Measurements from ENCODE around the gene ILKAP. TPM values are rescaled to one million over a fixed set of nuclear protein-coding genes. Genes with fewer than 3 reads are reported as not detected.
A peak's percentile ranks its signal among the peaks of the same experiment; 100 is the strongest.

Gene ILKAP
- total RNA-seq, 4 donors from 2014 or later, result 27.3 to 36.0 (median 34.3) TPM

- H3K27me3 ChIP-seq, result peaks cover 0 to 66% (median 23%) of the 10 kb centered on the region in 4 donors
- intact Hi-C loops (cut with DNase I), result no loop called here
Observed at GRCh38 chr2:238162846-238163441, 40.6 kb downstream of the ILKAP start.

GRCh38 chr2:238162251-238162845 is 41.1 kb downstream of the ILKAP start:
- H3K9me3 ChIP-seq, result no peaks in the 10 kb centered on the region
- no peak overlapping the region for H3K4me3 ChIP-seq
- peaks cover 0 to 70% (median 23%) of the 10 kb centered on the region in 4 donors for H3K27me3 ChIP-seq
- intact Hi-C loops (cut with DNase I), result no loop called here
- peaks cover 11 to 41% (median 34%) of the 10 kb centered on the region in 4 donors for H3K4me1 ChIP-seq
- WGBS, result 71% methylated on average over 7 of the region's 14 CpGs
- no peak for TF ChIP-seq CTCF (IDR thresholded peaks at IDR 0.05)
- TF ChIP-seq EP300 (IDR thresholded peaks at IDR 0.05), result no peak
- TF ChIP-seq POLR2A (IDR thresholded peaks at IDR 0.05; ENCODE audit: low read depth), result no peak
- no peak for TF ChIP-seq POLR2AphosphoS5 (IDR thresholded peaks at IDR 0.05)
- no peak for DNase-seq (ENCODE audit: extremely low spot score)
- H3K27ac ChIP-seq (replicated peaks in 1 of 4), result no peak overlapping the region
- H3K36me3 ChIP-seq, result peaks cover 0 to 11% (median 5%) of the 10 kb centered on the region in 4 donors

More at GRCh38 chr2:238162846-238163441, 40.6 kb downstream of the ILKAP start:
- Histone ChIP-seq H3K27ac (replicated peaks in 1 of 4) (no peak overlapping the region), H3K36me3 (peaks cover 0 to 17% (median 11%) of the 10 kb centered on the region in 4 donors), H3K9me3 (no peaks in the 10 kb centered on the region), H3K4me1 (peaks cover 11 to 41% (median 34%) of the 10 kb centered on the region in 4 donors), H3K4me3 (no peak overlapping the region)
- DNase-seq (ENCODE audit: extremely low spot score), result no peak
- TF ChIP-seq CTCF (IDR thresholded peaks at IDR 0.05), result no peak
- no peak for TF ChIP-seq POLR2AphosphoS5 (IDR thresholded peaks at IDR 0.05)
- no peak for TF ChIP-seq EP300 (IDR thresholded peaks at IDR 0.05)
- TF ChIP-seq POLR2A (IDR thresholded peaks at IDR 0.05; ENCODE audit: low read depth), result no peak
- WGBS, result 76% methylated on average over 10 of the region's 15 CpGs

GRCh38 chr2:238161291-238162051 is 42.0 kb downstream of the ILKAP start:
- intact Hi-C loops (cut with DNase I), result no loop called here
- DNase-seq (ENCODE audit: extremely low spot score), result no peak
- TF ChIP-seq POLR2AphosphoS5 (IDR thresholded peaks at IDR 0.05), result no peak
- TF ChIP-seq POLR2A (IDR thresholded peaks at IDR 0.05; ENCODE audit: low read depth), result no peak
- no peak for TF ChIP-seq EP300 (IDR thresholded peaks at IDR 0.05)
- no peak for TF ChIP-seq CTCF (IDR thresholded peaks at IDR 0.05)
- Histone ChIP-seq H3K9me3 (no peaks in the 10 kb centered on the region), H3K4me3 (no peak overlapping the region), H3K36me3 (peaks cover 0 to 3% (median 0%) of the 10 kb centered on the region in 4 donors), H3K27me3 (peaks cover 0 to 70% (median 23%) of the 10 kb centered on the region in 4 donors), H3K4me1 (peaks cover 11 to 41% (median 34%) of the 10 kb centered on the region in 4 donors), H3K27ac (replicated peaks in 1 of 4) (no peak overlapping the region)
- 93% methylated on average over 6 of the region's 21 CpGs for WGBS

- 75% methylated on average over 21 of the region's 23 CpGs for WGBS
- intact Hi-C loops (cut with DNase I), result no loop called here
- H3K27me3 ChIP-seq, result peaks cover 0 to 70% (median 23%) of the 10 kb centered on the region in 4 donors
- TF ChIP-seq POLR2AphosphoS5 (IDR thresholded peaks at IDR 0.05) (no peak), CTCF (IDR thresholded peaks at IDR 0.05) (peak in 2 of 3 experiments; percentile 12 to 24), POLR2A (IDR thresholded peaks at IDR 0.05; ENCODE audit: low read depth) (no peak), EP300 (IDR thresholded peaks at IDR 0.05) (no peak)
- no peaks in the 10 kb centered on the region for H3K36me3 ChIP-seq
- DNase-seq (ENCODE audit: extremely low spot score), result no peak
- no peaks in the 10 kb centered on the region for H3K9me3 ChIP-seq
- no peak overlapping the region for H3K27ac ChIP-seq (replicated peaks in 1 of 4)
- H3K4me1 ChIP-seq, result peaks cover 11 to 44% (median 35%) of the 10 kb centered on the region in 4 donors
- no peak overlapping the region for H3K4me3 ChIP-seq
Observed at GRCh38 chr2:238160206-238161129, 43.0 kb downstream of the ILKAP start.

Data from esophagus muscularis mucosa (tissue), 4 donors.